ENCODE results near the gene FRS3.
"Not testable (repeated sequence)": the region's sequence is repeated elsewhere in the genome, so short reads cannot be mapped to it uniquely, and the experiment has no call there.

Gene FRS3

GRCh38 chr6:41821266-41821665 is 41.6 kb upstream of the FRS3 start:
- in situ Hi-C loops (cut with HindIII; ENCODE audit: low sequenced_read_pairs): no loop called here
- DNase-seq (ENCODE audit: low read depth, low spot score): no peak
- no peak overlapping the region for H3K4me3 ChIP-seq (ENCODE audit: low read depth, low read length)
- TF ChIP-seq CTCF (IDR thresholded peaks at IDR 0.05; ENCODE audit: low read depth, low read length): no peak

GRCh38 chr6:41818271-41819054 is 38.8 kb upstream of the FRS3 start:
- no peak overlapping the region for H3K4me3 ChIP-seq (ENCODE audit: low read depth, low read length)
- no peak for DNase-seq (ENCODE audit: low read depth, low spot score)
- no peak for TF ChIP-seq CTCF (IDR thresholded peaks at IDR 0.05; ENCODE audit: low read depth, low read length)
- in situ Hi-C loops (cut with HindIII; ENCODE audit: low sequenced_read_pairs): no loop called here

GRCh38 chr6:41815587-41815986 is 35.9 kb upstream of the FRS3 start:
- in situ Hi-C loops (cut with HindIII; ENCODE audit: low sequenced_read_pairs): no loop called here

GRCh38 chr6:41814629-41815028 is 34.9 kb upstream of the FRS3 start:
- H3K4me3 ChIP-seq (ENCODE audit: low read depth, low read length): no peak overlapping the region
- DNase-seq (ENCODE audit: low read depth, low spot score): no peak
- in situ Hi-C loops (cut with HindIII; ENCODE audit: low sequenced_read_pairs): no loop called here
- TF ChIP-seq CTCF (IDR thresholded peaks at IDR 0.05; ENCODE audit: low read depth, low read length): no peak

More at GRCh38 chr6:41815587-41815986, 35.9 kb upstream of the FRS3 start:
- no peak for TF ChIP-seq CTCF (IDR thresholded peaks at IDR 0.05; ENCODE audit: low read depth, low read length)
- H3K4me3 ChIP-seq (ENCODE audit: low read depth, low read length): no peak overlapping the region
- DNase-seq (ENCODE audit: low read depth, low spot score): no peak

- no peak overlapping the region for H3K4me3 ChIP-seq (ENCODE audit: low read depth, low read length)
- in situ Hi-C loops (cut with HindIII; ENCODE audit: low sequenced_read_pairs): no loop called here
- no peak for DNase-seq (ENCODE audit: low read depth, low spot score)
- no peak for TF ChIP-seq CTCF (IDR thresholded peaks at IDR 0.05; ENCODE audit: low read depth, low read length)
Observed at GRCh38 chr6:41813956-41814355, 34.3 kb upstream of the FRS3 start.

GRCh38 chr6:41813469-41813868 is 33.8 kb upstream of the FRS3 start:
- DNase-seq (ENCODE audit: low read depth, low spot score): no peak
- in situ Hi-C loops (cut with HindIII; ENCODE audit: low sequenced_read_pairs): no loop called here
- no peak overlapping the region for H3K4me3 ChIP-seq (ENCODE audit: low read depth, low read length)
- TF ChIP-seq CTCF (IDR thresholded peaks at IDR 0.05; ENCODE audit: low read depth, low read length): no peak

- H3K4me3 ChIP-seq (ENCODE audit: low read depth, low read length); in situ Hi-C loops (cut with HindIII; ENCODE audit: low sequenced_read_pairs); DNase-seq (ENCODE audit: low read depth, low spot score): not testable (repeated sequence)
Observed at GRCh38 chr6:41811946-41812345, 32.2 kb upstream of the FRS3 start.
